Neural progenitor cell (in vitro differentiated cells): ENCODE results near the gene GABRB2. TPM values are rescaled to one million over a fixed set of nuclear protein-coding genes. Genes with fewer than 3 reads are reported as not detected.

Experiments used
- DNase-seq: peaks from one replicate; pipeline ENCODE4 v3.0.0-alpha.2; 2016; ENCODE audit warnings: low spot score
- H2AFZ ChIP-seq: fragments of 200-600 bp; sonication (generic); replicated peaks from 2 replicates; pipeline ENCODE4 v1.6.1; 2016; ENCODE audit warnings: antibody characterized with exemption
- H3F3A ChIP-seq: fragments of 200-600 bp; sonication (generic); 2 replicates; pipeline ENCODE4 v1.6.1; 2016; ENCODE audit warnings: antibody characterized with exemption, low read depth
- H3K27ac ChIP-seq: fragments of 200-600 bp; sonication (generic); 2 replicates; pipeline ENCODE4 v1.5.1; 2016; ENCODE audit warnings: mild to moderate bottlenecking
- H3K27me3 ChIP-seq: fragments of 200-600 bp; sonication (generic); 2 replicates; pipeline ENCODE4 v1.6.1; 2016; ENCODE audit warnings: mild to moderate bottlenecking, moderate library complexity
- H3K36me3 ChIP-seq: fragments of 200-600 bp; sonication (generic); 2 replicates; pipeline ENCODE4 v1.5.1; 2016
- H3K4me1 ChIP-seq: fragments of 200-600 bp; sonication (generic); 2 replicates; pipeline ENCODE4 v1.6.1; 2016; ENCODE audit warnings: mixed run types
- H3K4me2 ChIP-seq: fragments of 200-600 bp; sonication (generic); 2 replicates; pipeline ENCODE4 v1.6.1; 2016
- H3K4me3 ChIP-seq: fragments of 200-600 bp; sonication (generic); 2 replicates; pipeline ENCODE4 v1.5.1; 2016
- H3K79me2 ChIP-seq: fragments of 200-600 bp; sonication (generic); 2 replicates; pipeline ENCODE4 v1.6.1; 2016; ENCODE audit warnings: low read depth
- H3K9ac ChIP-seq: fragments of 200-600 bp; sonication (generic); 2 replicates; pipeline ENCODE4 v1.6.1; 2016
- H3K9me3 ChIP-seq: fragments of 200-600 bp; sonication (generic); 2 replicates; pipeline ENCODE4 v1.5.1; 2016; ENCODE audit warnings: low read depth
- H4K20me1 ChIP-seq: fragments of 200-600 bp; sonication (generic); 2 replicates; pipeline ENCODE4 v1.6.1; 2016; ENCODE audit warnings: low read depth
- H3K27ac Mint-ChIP-seq: 3 replicates; pipeline ENCODE4 v1.8.0; 2021; ENCODE audit warnings: mixed read lengths
- H3K27me3 Mint-ChIP-seq: 2 replicates; pipeline ENCODE4 v1.8.0; 2022; ENCODE audit warnings: low read depth, mild to moderate bottlenecking, inconsistent platforms, moderate library complexity, mixed read lengths; ENCODE audit not compliant: insufficient read depth
- H3K36me3 Mint-ChIP-seq: 3 replicates; pipeline ENCODE4 v1.8.0; 2021; ENCODE audit warnings: mixed read lengths
- H3K4me1 Mint-ChIP-seq: 3 replicates; pipeline ENCODE4 v1.8.0; 2021; ENCODE audit warnings: mixed read lengths
- H3K4me3 Mint-ChIP-seq: 3 replicates; pipeline ENCODE4 v1.8.0; 2021; ENCODE audit warnings: mild to moderate bottlenecking, moderate library complexity, mixed read lengths
- H3K9me3 Mint-ChIP-seq: 3 replicates; pipeline ENCODE4 v1.8.0; 2020; ENCODE audit warnings: mixed read lengths
- EZH2 ChIP-seq: fragments of 200-600 bp; sonication (generic); IDR thresholded peaks from 2 replicates; pipeline ENCODE4 v1.6.1; 2017; ENCODE audit warnings: antibody characterized with exemption, mild to moderate bottlenecking, moderate library complexity
- EZH2phosphoT487 ChIP-seq: fragments of 200-600 bp; sonication (generic); IDR thresholded peaks from 2 replicates; pipeline ENCODE4 v1.6.1; 2017; ENCODE audit warnings: antibody characterized with exemption
- total RNA-seq: library from RNA; depleted of rRNA; stranded (reverse); fragments of >200 nt; gene quantifications from 2 replicates; pipeline ENCODE4 v1.2.3, GENCODE V29; 2015; ENCODE audit warnings: low replicate concordance
- TF ChIP-seq, protein P1 (sequence below): fragments of 200-600 bp; sonication (generic); IDR thresholded peaks from 2 replicates; pipeline ENCODE4 v1.5.1; 2017; ENCODE audit warnings: antibody characterized with exemption, mild to moderate bottlenecking

The GABRB2 gene
- total RNA-seq, 1 donor from 2014 or later, result 0.58 TPM

- Histone ChIP-seq H3K4me1 (no peaks in the 10 kb centered on the region), H3K9ac (no peak overlapping the region)
- H3K4me1 Mint-ChIP-seq, result peaks cover 14% of the 10 kb centered on the region
These were observed 233.6 kb downstream of the GABRB2 start for GRCh38 chr5:161312882-161313281.

DNA sequence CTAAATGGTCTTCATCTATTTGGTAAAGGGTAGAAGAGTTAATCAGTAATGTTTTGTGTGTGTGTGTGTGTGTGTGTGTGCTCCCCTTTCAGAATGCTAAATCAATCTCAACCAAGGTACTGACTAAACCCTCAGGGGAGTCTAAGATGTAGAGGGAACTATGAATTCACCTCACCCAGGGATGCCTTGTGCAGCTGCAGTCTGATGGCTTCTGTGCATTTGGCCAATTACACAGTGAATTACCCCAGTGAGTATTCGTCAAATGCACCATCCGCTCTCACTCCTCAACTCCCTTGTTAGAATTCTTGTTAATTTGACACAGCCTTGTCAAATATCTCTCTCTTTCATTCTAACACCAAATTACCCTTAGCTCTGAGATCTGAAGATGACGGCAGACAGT is 234.6 kb downstream of the GABRB2 start:
- no peaks in the 10 kb centered on the region for H3F3A ChIP-seq
- no peak overlapping the region for H3K4me3 Mint-ChIP-seq
- H3K27ac ChIP-seq, result no peak overlapping the region
- DNase-seq, result no peak
- no peaks in the 10 kb centered on the region for H3K36me3 ChIP-seq
- H3K4me3 ChIP-seq, result no peak overlapping the region
- H3K36me3 Mint-ChIP-seq, result no peaks in the 10 kb centered on the region
- H3K27ac Mint-ChIP-seq, result no peak overlapping the region
- H3K79me2 ChIP-seq, result no peaks in the 10 kb centered on the region
- H3K27me3 ChIP-seq, result no peaks in the 10 kb centered on the region
- no peak overlapping the region for H3K4me2 ChIP-seq
- no peak overlapping the region for H2AFZ ChIP-seq
- TF ChIP-seq EZH2, result no peak
- TF ChIP-seq, protein P1, sequence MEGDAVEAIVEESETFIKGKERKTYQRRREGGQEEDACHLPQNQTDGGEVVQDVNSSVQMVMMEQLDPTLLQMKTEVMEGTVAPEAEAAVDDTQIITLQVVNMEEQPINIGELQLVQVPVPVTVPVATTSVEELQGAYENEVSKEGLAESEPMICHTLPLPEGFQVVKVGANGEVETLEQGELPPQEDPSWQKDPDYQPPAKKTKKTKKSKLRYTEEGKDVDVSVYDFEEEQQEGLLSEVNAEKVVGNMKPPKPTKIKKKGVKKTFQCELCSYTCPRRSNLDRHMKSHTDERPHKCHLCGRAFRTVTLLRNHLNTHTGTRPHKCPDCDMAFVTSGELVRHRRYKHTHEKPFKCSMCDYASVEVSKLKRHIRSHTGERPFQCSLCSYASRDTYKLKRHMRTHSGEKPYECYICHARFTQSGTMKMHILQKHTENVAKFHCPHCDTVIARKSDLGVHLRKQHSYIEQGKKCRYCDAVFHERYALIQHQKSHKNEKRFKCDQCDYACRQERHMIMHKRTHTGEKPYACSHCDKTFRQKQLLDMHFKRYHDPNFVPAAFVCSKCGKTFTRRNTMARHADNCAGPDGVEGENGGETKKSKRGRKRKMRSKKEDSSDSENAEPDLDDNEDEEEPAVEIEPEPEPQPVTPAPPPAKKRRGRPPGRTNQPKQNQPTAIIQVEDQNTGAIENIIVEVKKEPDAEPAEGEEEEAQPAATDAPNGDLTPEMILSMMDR, result no peak
- no peak for TF ChIP-seq EZH2phosphoT487
- no peaks in the 10 kb centered on the region for H4K20me1 ChIP-seq
- H3K9me3 ChIP-seq, result no peaks in the 10 kb centered on the region
- H3K9me3 Mint-ChIP-seq, result peaks cover 2% of the 10 kb centered on the region
- no peaks in the 10 kb centered on the region for H3K4me1 ChIP-seq
- no peak overlapping the region for H3K9ac ChIP-seq
- H3K27me3 Mint-ChIP-seq, result peaks cover 3% of the 10 kb centered on the region
- peaks cover 14% of the 10 kb centered on the region for H3K4me1 Mint-ChIP-seq

More at GRCh38 chr5:161312882-161313281, 233.6 kb downstream of the GABRB2 start:
- Mint-ChIP-seq H3K4me3 (no peak overlapping the region), H3K27me3 (peaks cover 3% of the 10 kb centered on the region), H3K9me3 (peaks cover 2% of the 10 kb centered on the region), H3K36me3 (no peaks in the 10 kb centered on the region), H3K27ac (no peak overlapping the region)
- Histone ChIP-seq H3K36me3 (no peaks in the 10 kb centered on the region), H3F3A (no peaks in the 10 kb centered on the region), H3K27me3 (no peaks in the 10 kb centered on the region), H2AFZ (no peak overlapping the region), H3K9me3 (no peaks in the 10 kb centered on the region), H3K27ac (no peak overlapping the region), H3K79me2 (no peaks in the 10 kb centered on the region), H4K20me1 (no peaks in the 10 kb centered on the region), H3K4me3 (no peak overlapping the region), H3K4me2 (no peak overlapping the region)
- no peak for DNase-seq
- TF ChIP-seq, protein P1, result no peak

GRCh38 chr5:161311146-161311708 is 235.3 kb downstream of the GABRB2 start:
- Histone ChIP-seq H3K4me2 (no peak overlapping the region), H3K4me1 (no peaks in the 10 kb centered on the region), H3K4me3 (no peak overlapping the region), H3K79me2 (no peaks in the 10 kb centered on the region), H3F3A (no peaks in the 10 kb centered on the region), H3K9me3 (no peaks in the 10 kb centered on the region), H2AFZ (no peak overlapping the region), H3K27me3 (no peaks in the 10 kb centered on the region), H3K9ac (no peak overlapping the region), H3K27ac (no peak overlapping the region), H3K36me3 (no peaks in the 10 kb centered on the region), H4K20me1 (no peaks in the 10 kb centered on the region)
- Mint-ChIP-seq H3K27ac (no peak overlapping the region), H3K4me3 (no peak overlapping the region), H3K9me3 (peaks cover 2% of the 10 kb centered on the region), H3K27me3 (peaks cover 3% of the 10 kb centered on the region), H3K4me1 (peaks cover 19% of the 10 kb centered on the region), H3K36me3 (no peaks in the 10 kb centered on the region)
- no peak for DNase-seq
- TF ChIP-seq EZH2phosphoT487, result no peak
- TF ChIP-seq, protein P1, result no peak
- TF ChIP-seq EZH2, result no peak
